Endodermal cell (in vitro differentiated cells): ENCODE data around the gene FOXN4. TPM values are rescaled to one million over a fixed set of nuclear protein-coding genes. Genes with fewer than 3 reads are reported as not detected.

Experiments used
- DNase-seq: peaks from one replicate; pipeline ENCODE4 v3.0.0-alpha.2; 2017
- H3K27ac ChIP-seq: 2 replicates; pipeline ENCODE4 v1.5.1; 2013; ENCODE audit warnings: mild to moderate bottlenecking, low read depth, low read length, moderate library complexity
- H3K27me3 ChIP-seq: 2 replicates; pipeline ENCODE4 v1.6.1; 2013; ENCODE audit warnings: mild to moderate bottlenecking, low read length, moderate library complexity; ENCODE audit not compliant: insufficient read depth, control insufficient read depth, poor library complexity, severe bottlenecking
- H3K36me3 ChIP-seq: 2 replicates; pipeline ENCODE4 v1.7.0; 2013; ENCODE audit warnings: mild to moderate bottlenecking, low read length, moderate library complexity; ENCODE audit not compliant: control insufficient read depth, insufficient read depth
- H3K4me1 ChIP-seq: one replicate; pipeline ENCODE4 v1.7.0; 2013; ENCODE audit warnings: low read length; ENCODE audit not compliant: control insufficient read depth, insufficient read depth
- H3K4me3 ChIP-seq: 2 replicates; pipeline ENCODE4 v1.5.1; 2013; ENCODE audit warnings: mild to moderate bottlenecking, low read length, moderate library complexity
- H3K9ac ChIP-seq: 2 replicates; pipeline ENCODE4 v1.6.1; 2013; ENCODE audit warnings: mild to moderate bottlenecking, low read length, moderate library complexity; ENCODE audit not compliant: poor library complexity, severe bottlenecking; ENCODE audit errors: extremely low read depth
- H3K9me3 ChIP-seq: 2 replicates; pipeline ENCODE4 v1.6.1; 2013; ENCODE audit warnings: mild to moderate bottlenecking, low read length, moderate library complexity; ENCODE audit not compliant: control insufficient read depth
- H3K27ac Mint-ChIP-seq: 2 replicates; pipeline ENCODE4 v1.8.0; 2020; ENCODE audit warnings: mixed read lengths
- H3K27me3 Mint-ChIP-seq: 2 replicates; pipeline ENCODE4 v1.8.0; 2021; ENCODE audit warnings: mild to moderate bottlenecking, mixed read lengths; ENCODE audit not compliant: insufficient read depth
- H3K36me3 Mint-ChIP-seq: 2 replicates; pipeline ENCODE4 v1.8.0; 2020; ENCODE audit warnings: low read depth, mixed read lengths
- H3K4me1 Mint-ChIP-seq: 2 replicates; pipeline ENCODE4 v1.8.0; 2020; ENCODE audit warnings: mixed read lengths
- H3K4me3 Mint-ChIP-seq: 2 replicates; pipeline ENCODE4 v1.8.0; 2020; ENCODE audit warnings: mild to moderate bottlenecking, moderate library complexity, mixed read lengths
- H3K9me3 Mint-ChIP-seq: 2 replicates; pipeline ENCODE4 v1.8.0; 2020; ENCODE audit warnings: mild to moderate bottlenecking, mixed read lengths
- CTCF ChIP-seq: fragments of 200-600 bp; sonication (generic); conservative IDR thresholded peaks from 2 replicates; pipeline ENCODE4 v1.5.0; 2021; ENCODE audit warnings: antibody characterized with exemption, mild to moderate bottlenecking
- WGBS, 2 experiments: methylation state at CpG; one replicate each; pipeline versions ENCODE4 v1.1.5 to v1.1.7; 2013; ENCODE audit warnings: missing lambda C conversion rate in 2 of 2, mixed read lengths in 1 of 2; ENCODE audit not compliant: insufficient coverage in 1 of 2, insufficient read length in 1 of 2; 5-methylcytosine and 5-hydroxymethylcytosine counted together
- total RNA-seq, 2 donors: library from RNA; stranded (reverse); fragmentation: NEBNext Ultra II Directional in 1 of 2; extraction: Animal tissue kit (Norgen Biotek cat#: 25700) in 1 of 2; gene quantifications; 2 replicates in 1 of 2; 3 replicates in 1 of 2; pipeline ENCODE4 v1.2.1, GENCODE V29; 2021

The FOXN4 gene
- total RNA-seq, 2 donors from 2014 or later, result 0.20 to 0.55 TPM

- no peaks in the 10 kb centered on the region for H3K9me3 Mint-ChIP-seq
- Histone ChIP-seq H3K9ac (no peak overlapping the region), H3K4me1 (no peaks in the 10 kb centered on the region), H3K36me3 (no peaks in the 10 kb centered on the region), H3K9me3 (no peaks in the 10 kb centered on the region), H3K27ac (no peak overlapping the region), H3K4me3 (no peak overlapping the region), H3K27me3 (no peaks in the 10 kb centered on the region)
- no peak for TF ChIP-seq CTCF
- H3K4me3 Mint-ChIP-seq, result no peak overlapping the region
- DNase-seq, result no peak
- no peaks in the 10 kb centered on the region for H3K27me3 Mint-ChIP-seq
- H3K27ac Mint-ChIP-seq, result no peak overlapping the region
- no peaks in the 10 kb centered on the region for H3K36me3 Mint-ChIP-seq
- 84 to 92% methylated on average over 2 to 3 of the region's 3 CpGs for WGBS, 2 experiments
- no peaks in the 10 kb centered on the region for H3K4me1 Mint-ChIP-seq
These were observed 47.5 kb upstream of the FOXN4 start for GRCh38 chr12:109356577-109356976.

- no peaks in the 10 kb centered on the region for H3K27me3 Mint-ChIP-seq
These were observed 43.1 kb upstream of the FOXN4 start for GRCh38 chr12:109352184-109352583.

GRCh38 chr12:109347589-109347988, 38.5 kb upstream of the FOXN4 start, which contains the start of gene MYO1H:
TSS of gene MYO1H (plus strand) at chr12:109347900. CDS start at chr12:109347961, 61 bp downstream.
- H3K9ac ChIP-seq, result no peak within 1 kb of the TSS
- H3K27ac ChIP-seq, result no peak within 1 kb of the TSS
- no peak within 1 kb of the TSS for H3K27ac Mint-ChIP-seq
- H3K4me3 ChIP-seq, result no peak within 1 kb of the TSS
- no peaks in the 10 kb centered on the region for H3K36me3 Mint-ChIP-seq
- no peak within 1 kb of the TSS for H3K4me3 Mint-ChIP-seq
- no peaks in the 10 kb centered on the region for H3K4me1 Mint-ChIP-seq
- no peak for DNase-seq
- H3K4me1 ChIP-seq, result no peaks in the 10 kb centered on the region
- peaks cover 6% of the 10 kb centered on the region for H3K27me3 ChIP-seq
- H3K9me3 ChIP-seq, result no peaks in the 10 kb centered on the region
- no peak for TF ChIP-seq CTCF
- WGBS, 2 experiments, result 96 to 97% methylated on average over 8 of the region's 8 CpGs
- H3K36me3 ChIP-seq, result no peaks in the 10 kb centered on the region
- H3K9me3 Mint-ChIP-seq, result peaks cover 3% of the 10 kb centered on the region
- peaks cover 4% of the 10 kb centered on the region for H3K27me3 Mint-ChIP-seq

More at GRCh38 chr12:109352184-109352583, 43.1 kb upstream of the FOXN4 start:
- WGBS, 2 experiments, result 70 to 82% methylated on average over 3 to 6 of the region's 6 CpGs
- H3K9me3 Mint-ChIP-seq, result no peaks in the 10 kb centered on the region
- no peak overlapping the region for H3K27ac Mint-ChIP-seq
- Histone ChIP-seq H3K27ac (no peak overlapping the region), H3K4me1 (no peaks in the 10 kb centered on the region), H3K36me3 (no peaks in the 10 kb centered on the region), H3K9ac (no peak overlapping the region), H3K27me3 (no peaks in the 10 kb centered on the region), H3K4me3 (no peak overlapping the region), H3K9me3 (no peaks in the 10 kb centered on the region)
- no peaks in the 10 kb centered on the region for H3K4me1 Mint-ChIP-seq
- no peak for TF ChIP-seq CTCF
- no peak for DNase-seq
- H3K4me3 Mint-ChIP-seq, result no peak overlapping the region
- H3K36me3 Mint-ChIP-seq, result no peaks in the 10 kb centered on the region
